DMS79 treated with DMSO at 0.1 percent for 48 hours (cell line): Measurements from ENCODE around the gene ADD2.
"Not testable (repeated sequence)": the region's sequence is repeated elsewhere in the genome, so short reads cannot be mapped to it uniquely, and the experiment has no call there.

ENCODE experiments used
- DNase-seq: peaks from one replicate; lab custom pipeline; 2025; lab: John Stamatoyannopoulos, UW

Gene ADD2, protein sequence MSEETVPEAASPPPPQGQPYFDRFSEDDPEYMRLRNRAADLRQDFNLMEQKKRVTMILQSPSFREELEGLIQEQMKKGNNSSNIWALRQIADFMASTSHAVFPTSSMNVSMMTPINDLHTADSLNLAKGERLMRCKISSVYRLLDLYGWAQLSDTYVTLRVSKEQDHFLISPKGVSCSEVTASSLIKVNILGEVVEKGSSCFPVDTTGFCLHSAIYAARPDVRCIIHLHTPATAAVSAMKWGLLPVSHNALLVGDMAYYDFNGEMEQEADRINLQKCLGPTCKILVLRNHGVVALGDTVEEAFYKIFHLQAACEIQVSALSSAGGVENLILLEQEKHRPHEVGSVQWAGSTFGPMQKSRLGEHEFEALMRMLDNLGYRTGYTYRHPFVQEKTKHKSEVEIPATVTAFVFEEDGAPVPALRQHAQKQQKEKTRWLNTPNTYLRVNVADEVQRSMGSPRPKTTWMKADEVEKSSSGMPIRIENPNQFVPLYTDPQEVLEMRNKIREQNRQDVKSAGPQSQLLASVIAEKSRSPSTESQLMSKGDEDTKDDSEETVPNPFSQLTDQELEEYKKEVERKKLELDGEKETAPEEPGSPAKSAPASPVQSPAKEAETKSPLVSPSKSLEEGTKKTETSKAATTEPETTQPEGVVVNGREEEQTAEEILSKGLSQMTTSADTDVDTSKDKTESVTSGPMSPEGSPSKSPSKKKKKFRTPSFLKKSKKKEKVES

DNA sequence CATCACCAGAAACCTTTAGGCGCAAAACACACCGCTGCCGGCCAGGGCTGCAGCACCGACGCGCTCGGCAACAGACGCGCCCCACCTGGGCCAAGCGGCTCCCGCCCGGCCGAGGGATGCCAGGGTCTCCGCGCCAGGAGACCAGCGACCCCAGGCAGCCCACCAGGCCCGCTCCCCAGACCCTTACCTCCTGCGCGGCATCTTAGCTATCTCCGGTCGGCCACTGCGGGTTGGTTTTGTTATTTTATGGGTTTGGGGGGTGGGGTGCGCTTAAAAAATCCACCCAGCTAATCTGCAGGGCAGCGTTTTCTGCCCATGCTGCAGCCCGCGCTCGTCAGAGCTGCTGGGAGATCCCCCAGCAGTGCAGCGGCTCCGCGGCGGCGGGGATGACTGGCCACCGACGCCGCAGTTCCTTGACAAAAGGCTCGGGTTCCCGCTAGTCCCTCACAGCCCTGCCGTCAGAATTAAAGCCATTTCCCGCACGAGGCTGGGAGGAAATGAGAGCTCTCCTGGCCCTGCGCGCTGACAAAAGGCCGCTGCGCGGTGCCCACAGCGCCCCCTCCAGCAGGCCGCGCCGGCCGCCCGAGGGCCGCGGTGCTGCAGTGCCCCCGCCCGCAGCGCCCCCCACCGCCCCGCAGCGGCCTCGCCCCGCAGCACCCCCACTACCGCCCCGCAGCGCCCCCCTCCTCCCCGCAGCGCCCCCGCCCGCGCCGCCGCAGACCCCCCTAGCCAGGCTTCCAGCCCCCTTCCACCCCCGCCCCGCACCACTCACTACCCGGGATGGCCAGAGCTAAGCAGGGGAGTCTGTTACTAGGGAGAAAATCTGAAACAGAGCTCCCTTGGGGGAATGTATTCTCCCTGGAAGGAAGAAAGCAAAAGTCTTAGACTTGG is at the start of gene ADD2:
ADD2 (minus strand) TSS at position 502 of the 891 bp plus-strand sequence. CDS start 61,792 bp downstream, outside the sequence.
- peak; percentile 55 for DNase-seq

DNA sequence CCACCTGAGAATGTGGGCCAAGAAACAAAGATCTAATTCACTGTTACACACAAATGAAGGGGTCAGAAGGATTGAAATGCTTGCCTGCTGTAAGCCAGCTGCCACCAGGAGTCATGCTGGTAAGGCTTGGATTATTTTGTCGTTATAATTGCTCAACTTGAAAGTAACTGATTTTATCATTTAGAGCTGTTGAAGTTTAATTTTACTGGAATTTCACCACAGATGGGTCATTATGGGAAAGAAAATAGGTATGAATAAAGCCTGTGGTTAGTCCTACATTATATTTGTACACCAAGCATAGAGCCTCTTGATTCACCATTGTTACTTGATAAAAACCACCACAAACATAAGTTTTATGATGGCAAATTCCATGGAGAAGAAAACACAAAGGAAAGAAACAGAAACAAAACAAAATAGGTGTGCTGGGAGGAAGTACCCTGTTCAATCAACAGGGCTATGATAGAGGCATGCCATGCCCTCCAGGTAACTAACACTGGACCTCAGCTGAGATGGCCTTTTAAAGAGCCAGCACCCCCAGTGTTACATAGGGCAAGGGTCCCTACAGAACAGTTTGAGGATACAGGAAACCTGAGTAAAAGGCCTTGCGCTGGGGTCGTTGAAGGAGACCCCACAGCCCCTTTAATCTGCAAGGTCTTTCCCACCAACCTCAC is 49.4 kb upstream of the ADD2 start:
- no peak for DNase-seq

DNA sequence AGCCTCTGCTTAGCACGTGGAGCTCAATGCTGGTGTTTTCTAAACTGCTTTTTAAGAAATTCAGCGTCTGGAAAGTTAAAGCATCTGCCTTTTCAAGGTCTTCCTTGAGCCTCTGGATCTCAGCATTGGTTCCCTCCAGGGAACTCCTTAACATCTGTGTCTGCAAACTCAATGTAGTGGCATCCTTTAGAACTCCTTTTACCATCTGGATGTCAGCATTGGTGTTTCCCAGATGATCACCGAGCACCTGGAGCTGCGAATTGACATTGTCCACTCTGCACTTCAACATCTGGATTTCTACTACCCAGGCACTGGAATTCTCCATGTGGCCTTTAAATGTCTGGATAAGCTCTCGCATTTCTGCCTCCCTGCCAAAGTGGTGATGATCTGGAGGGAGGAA is 48.7 kb upstream of the ADD2 start:
- DNase-seq = no peak

DNA sequence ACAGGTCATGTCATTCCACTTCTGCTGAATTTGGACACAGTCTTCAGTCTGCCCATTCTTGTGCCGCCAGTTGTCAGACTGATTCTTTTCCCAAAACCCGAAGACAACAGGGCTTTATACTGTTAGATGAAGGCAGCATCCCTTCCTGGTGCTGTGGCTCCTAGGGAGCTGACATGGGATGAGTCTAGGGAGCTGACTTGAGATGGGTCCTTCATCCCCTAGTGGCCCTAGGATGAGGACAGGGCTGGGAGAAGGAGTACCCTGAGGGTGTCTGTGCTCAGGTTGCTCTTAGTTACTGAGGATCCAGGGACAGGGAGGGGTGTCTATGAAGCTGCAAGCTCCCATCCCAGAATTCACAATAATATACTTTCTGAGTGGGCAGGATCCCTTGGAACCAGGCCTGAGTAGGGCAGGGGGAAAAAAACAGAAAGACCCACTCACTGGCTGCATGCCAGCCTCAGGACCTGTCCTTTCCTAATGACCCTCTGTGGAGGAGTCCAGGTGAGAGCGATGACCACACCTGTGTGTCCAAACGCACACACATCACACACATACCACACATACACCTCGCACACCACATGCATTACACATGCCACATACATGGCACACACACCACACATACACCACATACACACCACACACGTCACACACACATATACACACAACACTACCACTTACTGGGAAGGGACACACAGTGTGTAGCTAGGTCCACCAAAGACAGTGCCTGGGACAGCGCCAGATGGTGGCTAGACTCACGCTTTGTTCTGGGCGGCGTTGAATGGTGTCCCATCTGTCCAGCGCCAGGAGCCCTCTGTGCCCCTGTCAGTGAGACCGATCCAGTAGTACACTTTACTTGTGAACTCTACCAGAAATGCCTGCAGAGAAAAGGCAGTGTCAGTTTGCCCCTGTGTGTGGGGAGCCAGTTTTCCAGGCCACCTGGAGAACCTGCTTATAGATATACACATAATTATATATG is 41.3 kb upstream of the ADD2 start:
- DNase-seq = no peak

DNA sequence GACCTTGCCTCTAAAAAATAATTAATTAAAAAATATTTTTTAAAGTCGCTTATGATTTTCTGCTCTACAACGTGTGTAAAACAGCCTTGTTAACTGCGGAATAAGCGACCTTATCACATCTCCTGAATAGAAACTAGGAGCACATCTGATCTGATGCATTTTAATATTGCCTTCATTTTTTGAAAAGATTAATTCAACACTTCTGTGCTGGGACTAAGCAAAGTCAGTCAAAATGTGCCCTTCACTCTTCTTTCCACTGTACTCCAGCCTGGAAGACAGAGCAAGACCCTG is 39.8 kb upstream of the ADD2 start:
- no peak for DNase-seq

DNA sequence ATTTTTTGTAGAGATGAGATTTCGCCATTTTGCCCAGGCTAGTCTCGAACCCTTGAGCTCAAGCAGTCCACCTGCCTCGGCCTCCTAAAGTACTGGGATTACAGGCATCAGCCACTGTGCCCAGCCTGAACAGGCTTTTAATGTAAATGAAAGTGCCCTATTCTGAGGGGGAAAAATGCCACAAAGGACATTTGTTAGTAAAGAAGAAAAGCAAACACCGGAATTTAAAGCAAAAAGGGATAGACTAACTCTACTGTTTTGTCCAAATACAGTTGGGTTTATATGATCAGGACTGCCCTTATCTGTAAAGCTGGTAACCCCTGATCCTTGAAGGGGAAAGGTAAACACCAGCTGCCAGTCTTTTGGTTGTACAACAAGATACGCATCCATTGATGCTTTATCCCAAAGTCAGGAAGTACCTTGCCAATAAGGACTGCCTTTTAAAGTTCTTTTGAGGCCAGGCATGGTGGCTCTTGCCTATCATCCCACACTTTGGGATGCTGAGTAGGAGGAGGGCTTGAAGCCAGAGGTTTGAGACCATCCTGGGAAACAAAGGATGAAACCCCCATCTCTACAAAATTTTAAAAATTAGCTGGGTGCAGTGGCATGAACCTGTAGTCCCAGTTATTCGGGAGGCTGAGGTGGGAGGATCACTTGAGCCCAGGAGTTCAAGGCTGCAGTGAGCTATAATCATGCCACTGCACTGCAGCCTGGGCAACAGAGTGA is 39.3 kb upstream of the ADD2 start:
- DNase-seq = no peak

DNA sequence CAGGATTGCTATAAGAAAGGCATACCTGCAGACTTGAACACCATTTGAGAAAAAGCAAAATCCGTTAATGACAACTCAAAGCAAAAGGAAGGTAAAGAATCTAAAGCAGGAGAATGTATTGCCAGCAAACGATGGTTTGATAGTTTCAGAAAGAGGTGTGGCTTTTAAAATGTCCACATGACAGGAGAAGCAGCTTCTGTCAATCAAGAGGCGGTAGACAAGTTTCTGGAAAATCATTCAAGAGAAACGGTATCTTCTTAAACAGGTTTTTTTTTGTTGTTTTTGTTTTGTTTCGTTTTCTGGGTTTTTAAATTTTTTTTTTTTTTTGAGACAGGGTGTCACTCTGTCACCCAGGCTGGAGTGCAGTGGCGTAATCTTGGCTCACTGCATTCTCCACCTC is 38.6 kb upstream of the ADD2 start:
- DNase-seq = no peak

DNA sequence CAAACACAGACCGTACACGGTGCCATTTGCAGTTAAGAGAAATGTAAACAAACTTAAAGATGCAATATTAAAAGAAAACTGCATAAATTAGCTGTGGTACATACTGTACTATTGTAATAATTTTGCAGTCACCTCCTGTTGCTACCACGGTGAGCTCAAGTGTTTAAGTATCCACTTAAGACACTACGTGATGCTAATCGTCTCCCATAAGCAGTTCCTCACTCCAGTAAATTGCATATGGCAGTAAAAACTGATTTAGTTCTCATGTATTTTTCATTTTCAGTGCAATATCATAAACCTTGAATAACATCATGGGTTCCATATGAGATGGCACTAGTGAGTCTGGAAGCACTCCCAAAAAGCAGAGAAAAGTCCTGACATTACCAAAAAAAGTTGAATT is 38.0 kb upstream of the ADD2 start:
- DNase-seq = peak; percentile 67

DNA sequence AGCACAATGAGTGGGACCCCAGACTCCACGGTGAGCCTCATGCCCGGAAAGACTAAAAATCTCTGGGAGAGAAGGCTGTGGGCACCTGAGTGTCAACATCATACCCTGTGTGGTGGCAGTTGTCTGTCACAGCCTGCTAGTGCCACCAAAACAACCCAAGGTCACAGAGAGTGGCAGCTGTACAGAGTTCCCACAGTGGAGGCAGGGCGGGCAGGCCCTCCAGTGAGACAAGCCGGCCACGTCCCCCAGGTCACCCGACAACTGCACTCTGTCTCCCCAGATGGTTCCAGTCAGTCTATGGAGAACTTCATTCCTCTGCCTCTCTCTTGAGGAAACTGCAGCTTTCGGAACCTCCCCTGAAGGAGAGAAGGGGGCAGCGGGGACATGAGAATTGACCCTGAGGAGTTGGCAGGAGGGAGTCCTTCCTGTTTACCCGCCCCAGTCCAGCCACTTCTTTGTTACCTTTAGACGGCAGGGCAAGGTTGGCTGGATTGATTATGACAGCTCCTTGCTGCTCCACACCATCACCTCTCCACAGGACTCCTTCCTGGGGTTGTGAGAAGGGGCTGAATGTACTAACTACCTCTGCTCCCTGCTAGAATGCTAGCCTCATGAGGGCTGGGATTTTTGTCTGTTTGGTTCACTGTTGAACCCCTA is 33.7 kb upstream of the ADD2 start:
- DNase-seq = no peak

DNA sequence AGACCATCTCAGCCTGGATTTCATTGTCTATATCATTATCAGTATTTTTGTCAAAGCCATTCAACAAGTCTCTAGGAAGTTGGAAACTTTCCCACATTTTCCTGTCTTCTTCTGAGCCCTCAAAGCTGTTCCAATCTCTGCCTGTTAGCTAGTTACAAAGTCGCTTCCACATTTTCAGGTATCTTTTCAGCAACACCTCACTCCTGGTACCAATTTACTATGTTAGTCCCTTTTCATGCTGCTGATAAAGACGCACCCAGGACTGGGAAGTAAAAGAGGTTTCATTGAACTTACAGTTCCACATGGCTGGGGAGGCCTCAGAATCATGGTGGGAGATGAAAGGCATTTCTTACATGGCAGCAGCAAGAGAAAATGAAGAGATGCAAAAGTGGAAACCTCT is 31.7 kb upstream of the ADD2 start:
- no peak for DNase-seq

DNA sequence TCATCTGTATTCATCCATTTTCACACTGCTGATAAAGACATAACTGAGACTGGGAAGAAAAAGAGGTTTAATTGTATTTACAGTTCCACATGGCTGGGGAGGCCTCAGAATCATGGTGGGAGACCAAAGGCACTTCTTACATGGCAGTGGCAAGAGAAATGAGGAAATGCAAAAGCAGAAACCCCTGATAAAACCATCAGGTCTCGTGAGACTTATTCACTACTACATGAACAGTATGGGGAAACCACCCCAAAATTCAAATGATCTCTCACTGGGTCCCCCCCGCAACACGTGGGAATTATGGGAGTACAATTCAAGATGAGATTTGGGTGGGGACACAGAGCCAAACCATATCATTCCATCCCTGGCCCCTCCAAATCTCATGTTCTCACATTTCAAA is 30.0 kb upstream of the ADD2 start:
- DNase-seq = not testable (repeated sequence)

DNA sequence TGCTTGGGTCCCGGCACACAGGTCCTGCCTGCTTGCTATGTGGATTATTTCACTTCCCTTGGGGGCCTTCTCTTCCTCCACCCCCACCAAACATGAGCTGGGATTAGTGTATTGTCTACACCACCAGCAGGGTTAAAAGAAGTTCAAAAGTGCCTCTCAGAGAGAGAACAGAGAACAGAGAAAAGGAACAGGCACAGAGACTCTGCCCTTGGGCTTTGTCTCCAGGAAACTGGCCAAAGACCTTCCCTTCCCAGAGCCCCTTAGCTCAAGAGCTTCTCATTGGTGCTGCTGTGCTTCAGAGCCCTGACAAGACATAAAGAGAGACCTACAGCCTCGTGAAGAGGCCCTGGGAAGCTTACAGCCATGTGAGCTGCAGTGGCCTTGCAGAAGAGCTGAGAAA is 29.5 kb upstream of the ADD2 start:
- DNase-seq = no peak

DNA sequence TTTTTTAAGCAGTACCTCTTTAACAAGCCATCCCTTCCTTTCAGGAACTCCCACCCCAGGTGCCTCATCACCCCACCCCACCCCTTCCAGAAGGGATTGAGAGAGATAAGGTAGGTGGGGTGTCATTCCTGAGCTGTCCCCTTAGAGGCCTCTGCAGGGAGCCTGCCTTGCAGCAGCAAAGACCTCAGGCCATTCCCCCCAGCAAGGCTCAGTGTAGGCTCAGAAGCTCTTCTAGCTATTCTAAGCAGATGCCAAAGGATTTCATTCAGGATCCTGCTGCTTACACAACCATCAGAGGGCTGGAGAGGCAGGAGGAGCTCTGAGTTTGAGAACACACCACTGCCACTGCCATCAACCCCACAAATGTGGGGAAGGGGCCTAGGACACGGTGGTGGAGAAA is 28.3 kb upstream of the ADD2 start:
- DNase-seq = no peak

DNA sequence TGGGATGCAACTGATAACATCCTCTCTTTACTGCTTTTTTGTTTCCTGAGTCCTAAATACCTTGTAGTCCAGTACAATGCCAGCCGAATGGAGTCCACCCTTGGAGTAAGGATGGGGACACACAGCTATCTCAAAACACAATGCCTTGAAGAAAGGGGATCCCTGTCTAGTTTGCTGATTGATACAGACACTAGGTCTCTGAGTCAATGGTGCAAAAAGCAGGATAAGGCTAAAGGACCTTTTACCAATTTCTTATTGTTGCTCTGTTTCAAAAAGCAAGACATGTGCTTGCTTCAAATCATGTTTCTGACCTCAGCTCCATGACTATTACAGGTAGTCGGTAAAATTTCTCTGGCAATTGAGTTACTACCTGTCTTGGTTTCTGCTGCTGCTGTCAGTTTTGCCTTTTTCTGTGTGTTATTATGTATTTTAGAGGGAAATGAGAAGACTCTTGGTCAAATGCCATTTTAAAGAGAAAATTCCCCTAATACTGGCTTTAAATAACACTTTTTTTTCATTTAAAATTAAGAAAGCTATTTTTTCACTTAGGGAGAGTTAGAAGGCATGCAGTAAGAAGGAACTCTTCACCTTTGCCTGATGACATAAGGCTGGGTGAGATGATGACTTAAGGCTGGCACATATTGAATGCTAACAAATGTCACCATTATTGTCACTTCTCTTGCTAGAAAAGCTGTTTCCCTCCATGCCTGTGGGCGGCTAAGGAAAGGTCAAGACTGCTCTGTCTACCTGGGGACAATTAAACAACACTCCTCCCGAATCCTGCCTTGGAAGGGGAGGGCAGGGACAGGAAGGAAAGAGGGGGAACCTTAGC is 27.4 kb upstream of the ADD2 start:
- no peak for DNase-seq

DNA sequence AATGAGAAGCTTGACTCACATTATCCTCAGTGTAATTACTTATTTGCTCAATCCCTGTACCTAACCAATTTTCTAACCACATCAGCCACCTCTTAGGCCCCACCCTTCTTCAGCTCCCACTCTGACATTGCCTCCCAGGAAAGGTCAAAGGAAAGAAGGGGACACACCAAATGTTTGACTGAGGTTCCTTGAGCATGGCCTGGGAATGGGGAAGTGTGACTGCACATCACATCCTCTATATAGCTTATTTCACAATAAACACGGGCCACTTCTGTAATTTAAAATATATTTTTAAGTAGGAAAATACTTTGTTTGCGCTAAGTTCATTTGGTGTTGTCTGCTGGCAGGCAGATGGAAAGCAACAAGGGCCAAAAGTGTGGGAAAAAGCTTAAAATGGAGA is 25.4 kb upstream of the ADD2 start:
- no peak for DNase-seq

DNA sequence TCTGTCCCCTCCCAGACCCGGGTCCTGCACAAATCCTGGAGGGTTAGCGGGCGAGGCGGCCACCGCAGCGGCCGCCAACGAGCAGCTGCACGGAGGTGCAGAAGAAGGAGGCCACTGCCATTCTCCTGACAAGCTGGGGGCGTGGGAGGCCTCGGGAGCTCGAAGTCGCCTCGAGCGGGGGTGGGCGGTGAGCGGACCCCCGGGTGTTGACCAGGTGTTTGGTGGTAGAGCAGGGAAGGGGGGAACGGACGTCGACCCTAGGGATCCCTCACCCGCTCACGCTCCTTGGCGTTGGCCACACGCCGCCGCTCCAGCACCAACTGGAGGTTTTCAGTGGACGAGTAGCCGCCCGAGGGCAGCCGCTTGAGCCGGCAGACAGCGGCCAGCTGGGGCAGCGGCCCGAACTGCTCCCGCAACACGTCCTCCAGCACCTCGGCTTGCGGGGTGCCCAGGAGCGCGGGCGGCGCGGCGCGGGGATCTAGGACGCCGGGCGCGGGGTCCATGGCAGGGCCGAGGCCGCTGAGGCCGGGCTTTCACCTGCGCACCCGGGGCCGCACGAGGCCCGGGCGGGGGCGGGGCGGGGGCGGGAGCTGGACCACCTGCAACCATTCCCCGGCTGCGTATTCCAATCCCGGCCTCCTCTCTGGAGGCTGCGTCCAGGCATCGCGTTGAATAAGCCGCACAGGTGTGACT is 22.3 kb upstream of the ADD2 start, which contains the start of gene FIGLA:
FIGLA (minus strand) TSS at position 508 of the 693 bp plus-strand sequence; CDS start at position 503, 5 bp downstream.
- no peak for DNase-seq

DNA sequence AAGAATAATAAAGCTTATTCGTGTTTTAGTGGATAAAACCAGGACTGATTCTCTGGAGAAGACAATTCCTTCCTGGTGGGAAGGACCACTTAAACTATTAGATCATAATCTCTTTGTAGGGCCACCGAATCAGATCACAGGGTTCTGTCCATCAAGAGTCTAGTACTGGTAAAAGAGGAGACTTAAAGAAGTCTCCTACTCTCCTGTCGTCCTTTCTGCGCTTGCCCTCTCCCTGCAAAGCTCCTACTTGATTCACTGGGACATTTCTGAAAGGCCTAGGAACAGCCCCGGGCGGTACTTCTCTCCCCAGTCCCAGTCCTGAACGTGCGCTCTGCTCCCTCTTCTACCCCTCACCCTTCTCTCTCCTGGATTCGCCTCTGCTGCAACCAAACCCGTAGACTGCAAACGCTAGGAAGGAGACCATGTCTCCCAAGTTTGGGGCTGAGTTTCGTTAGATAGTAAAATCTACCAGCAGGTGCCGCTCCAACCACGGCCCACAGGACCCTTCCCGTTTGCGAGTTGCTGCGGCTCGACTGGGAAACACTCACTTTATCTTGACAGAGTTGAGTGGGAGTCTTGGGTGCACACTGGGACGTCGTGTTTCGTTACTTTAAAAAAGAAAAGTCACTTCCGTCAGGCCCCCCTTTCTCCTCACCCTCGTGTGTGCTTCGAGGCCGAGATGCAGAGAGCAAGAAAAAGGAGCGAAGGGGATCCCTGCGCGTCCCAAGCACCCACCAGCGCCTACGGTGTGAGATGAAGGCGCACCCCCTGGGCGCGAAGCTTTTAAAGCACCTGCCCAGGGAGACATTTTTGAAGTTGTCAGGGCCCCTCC is 21.5 kb upstream of the ADD2 start:
- DNase-seq = peak; percentile 56
